ENCODE results near the gene DYNLT2B.
"Not testable (repeated sequence)": the region's sequence is repeated elsewhere in the genome, so short reads cannot be mapped to it uniquely, and the experiment has no call there.

The DYNLT2B gene

GRCh38 chr3:196317687-196318467, at the start of gene DYNLT2B:
DYNLT2B (minus strand) TSS chr3:196318240; CDS start chr3:196318152, 88 bp downstream.
- Histone ChIP-seq H3K4me1 (ENCODE audit: control insufficient read depth in 1 of 2, insufficient read depth in 1 of 2, low read depth in 1 of 2, low read length in 1 of 2) (peaks cover 0 to 7% of the 10 kb centered on the region in 2 experiments), H3K27me3 (no peaks in the 10 kb centered on the region), H3K9me3 (no peaks in the 10 kb centered on the region), H3K4me3 (ENCODE audit: low read depth in 1 of 2, low read length in 1 of 2) (peak within 1 kb of the TSS; percentile 84 to 90), H3K36me3 (no peaks in the 10 kb centered on the region), H3K27ac (peak within 1 kb of the TSS; percentile 84)
- TF ChIP-seq CTCF (IDR thresholded peaks at IDR 0.05): peak; percentile 28

GRCh38 chr3:196365736-196366135, 47.7 kb upstream of the DYNLT2B start:
- H3K4me1 ChIP-seq (ENCODE audit: control insufficient read depth in 1 of 2, insufficient read depth in 1 of 2, low read depth in 1 of 2, low read length in 1 of 2): no peaks in the 10 kb centered on the region
- H3K9me3 ChIP-seq: no peaks in the 10 kb centered on the region
- H3K4me3 ChIP-seq (ENCODE audit: low read depth in 1 of 2, low read length in 1 of 2): no peak overlapping the region
- peaks cover 65% of the 10 kb centered on the region for H3K36me3 ChIP-seq
- H3K27ac ChIP-seq: peak overlapping the region; percentile 58
- no peak for TF ChIP-seq CTCF (IDR thresholded peaks at IDR 0.05)
- no peaks in the 10 kb centered on the region for H3K27me3 ChIP-seq

GRCh38 chr3:196360586-196360985, 42.5 kb upstream of the DYNLT2B start:
- Histone ChIP-seq H3K4me1 (ENCODE audit: control insufficient read depth in 1 of 2, insufficient read depth in 1 of 2, low read depth in 1 of 2, low read length in 1 of 2) (no peaks in the 10 kb centered on the region), H3K36me3 (peaks cover 76% of the 10 kb centered on the region), H3K9me3 (no peaks in the 10 kb centered on the region), H3K27me3 (no peaks in the 10 kb centered on the region), H3K4me3 (ENCODE audit: low read depth in 1 of 2, low read length in 1 of 2) (no peak overlapping the region), H3K27ac (no peak overlapping the region)
- no peak for TF ChIP-seq CTCF (IDR thresholded peaks at IDR 0.05)

- not testable (repeated sequence) for H3K27ac ChIP-seq; H3K4me1 ChIP-seq (ENCODE audit: control insufficient read depth in 1 of 2, insufficient read depth in 1 of 2, low read depth in 1 of 2, low read length in 1 of 2); H3K9me3 ChIP-seq; H3K4me3 ChIP-seq (ENCODE audit: low read depth in 1 of 2, low read length in 1 of 2); H3K27me3 ChIP-seq
- peaks cover 91% of the 10 kb centered on the region for H3K36me3 ChIP-seq
Measured at GRCh38 chr3:196358540-196358939, 40.5 kb upstream of the DYNLT2B start.

GRCh38 chr3:196357905-196358304, 39.9 kb upstream of the DYNLT2B start:
- Histone ChIP-seq H3K27ac (no peak overlapping the region), H3K36me3 (peaks cover 88% of the 10 kb centered on the region), H3K9me3 (no peaks in the 10 kb centered on the region), H3K4me3 (ENCODE audit: low read depth in 1 of 2, low read length in 1 of 2) (no peak overlapping the region), H3K4me1 (ENCODE audit: control insufficient read depth in 1 of 2, insufficient read depth in 1 of 2, low read depth in 1 of 2, low read length in 1 of 2) (no peaks in the 10 kb centered on the region), H3K27me3 (no peaks in the 10 kb centered on the region)
- TF ChIP-seq CTCF (IDR thresholded peaks at IDR 0.05): no peak

- Histone ChIP-seq H3K4me3 (ENCODE audit: low read depth in 1 of 2, low read length in 1 of 2) (no peak overlapping the region), H3K4me1 (ENCODE audit: control insufficient read depth in 1 of 2, insufficient read depth in 1 of 2, low read depth in 1 of 2, low read length in 1 of 2) (no peaks in the 10 kb centered on the region), H3K36me3 (peaks cover 75% of the 10 kb centered on the region), H3K27me3 (no peaks in the 10 kb centered on the region), H3K9me3 (no peaks in the 10 kb centered on the region), H3K27ac (no peak overlapping the region)
- TF ChIP-seq CTCF (IDR thresholded peaks at IDR 0.05): no peak
Measured at GRCh38 chr3:196356556-196356955, 38.5 kb upstream of the DYNLT2B start.
